Right atrium auricular region (tissue), 2 donors: ENCODE data around the gene LSM4. TPM values are rescaled to one million over a fixed set of nuclear protein-coding genes. Genes with fewer than 3 reads are reported as not detected.

Experiments
- DNase-seq: peaks from one replicate; pipeline ENCODE4 v3.0.0-alpha.2; 2019; ENCODE audit warnings: low spot score
- H3K27ac ChIP-seq, 2 donors: fragments of 200-600 bp; sonication (generic); 1 replicate in 1 of 2; 2 replicates in 1 of 2; pipeline ENCODE4 v1.5.1; 2016 to 2019
- H3K27me3 ChIP-seq, 2 donors: fragments of 200-600 bp; sonication (generic); one replicate each; pipeline versions ENCODE4 v1.5.1 to v1.6.0; 2017 to 2019
- H3K36me3 ChIP-seq: fragments of 200-600 bp; sonication (generic); one replicate; pipeline ENCODE4 v1.5.1; 2016
- H3K4me1 ChIP-seq, 2 donors: fragments of 200-600 bp; sonication (generic); one replicate each; pipeline versions ENCODE4 v1.5.1 to v1.6.0; 2017 to 2019
- H3K4me3 ChIP-seq, 2 donors: fragments of 200-600 bp; sonication (generic); 1 replicate in 1 of 2; 2 replicates in 1 of 2; pipeline ENCODE4 v1.5.1; 2017 to 2019; ENCODE audit warnings: mild to moderate bottlenecking in 1 of 2, moderate library complexity in 1 of 2
- H3K9me3 ChIP-seq, 2 donors: fragments of 200-600 bp; sonication (generic); one replicate each; pipeline ENCODE4 v1.5.1; 2019
- CTCF ChIP-seq, 2 donors: fragments of 200-600 bp; sonication (generic); IDR thresholded peaks; one replicate each; pipeline ENCODE4 v1.5.1; 2019; ENCODE audit warnings: antibody characterized with exemption in 2 of 2
- microRNA-seq, 2 donors: library from miRNA; unstranded; fragments of <30 nt; microRNA quantifications; one replicate each; pipeline ENCODE4, GENCODE V29; 2016 to 2017; ENCODE audit warnings: borderline number of aligned reads in 2 of 2, borderline replicate concordance in 1 of 2
- total RNA-seq, 2 donors: library from RNA; depleted of rRNA; stranded (reverse); fragments of >200 nt; gene quantifications; one replicate each; pipeline ENCODE4 v1.1.0, GENCODE V29; 2016

Gene LSM4
- total RNA-seq, 2 donors from 2014 or later = 68.5 to 97.3 TPM

- Histone ChIP-seq H3K27me3 (no peaks in the 10 kb centered on the region), H3K4me3 (no peak overlapping the region), H3K9me3 (no peaks in the 10 kb centered on the region), H3K27ac (no peak overlapping the region), H3K36me3 (no peaks in the 10 kb centered on the region), H3K4me1 (no peaks in the 10 kb centered on the region)
- DNase-seq = no peak
- no peak for TF ChIP-seq CTCF (IDR thresholded peaks at IDR 0.05)
Measured at GRCh38 chr19:18259893-18260292, 63.0 kb downstream of the LSM4 start.

- H3K27me3 ChIP-seq = no peaks in the 10 kb centered on the region
- H3K4me1 ChIP-seq = no peaks in the 10 kb centered on the region
- no peak for DNase-seq
- TF ChIP-seq CTCF (IDR thresholded peaks at IDR 0.05) = no peak
- no peaks in the 10 kb centered on the region for H3K36me3 ChIP-seq
- no peak overlapping the region for H3K27ac ChIP-seq
- no peaks in the 10 kb centered on the region for H3K9me3 ChIP-seq
- H3K4me3 ChIP-seq = no peak overlapping the region
Measured at GRCh38 chr19:18257503-18258470, 65.1 kb downstream of the LSM4 start.

Small RNAs within 50 kb of the gene (microRNA-seq; reads per million reads assigned to microRNA genes)
- 0.71 to 7.1 reads per million in 2 donors for gene MIR3188

Other genes starting within 250 kb of the LSM4 start
- under 1 TPM; 0.22 to 0.75 TPM for gene IL12RB1, start 236.1 kb downstream of the LSM4 start, total RNA-seq
- gene MAST3, start 225.3 kb downstream of the LSM4 start, total RNA-seq = 1 to 10 TPM; 5.8 to 7.5 TPM
- gene PIK3R2, start 169.9 kb downstream of the LSM4 start, total RNA-seq = 10 to 100 TPM; 18.7 to 19.0 TPM
- gene IFI30, start 149.3 kb downstream of the LSM4 start, total RNA-seq = 10 to 100 TPM in 1 of 2 donors, 1 to 10 TPM in 1; 8.1 to 43.2 TPM
- 10 to 100 TPM; 28.3 to 40.8 TPM for gene MPV17L2, start 129.9 kb downstream of the LSM4 start, total RNA-seq
- 10 to 100 TPM in 1 of 2 donors, 1 to 10 TPM in 1; 8.6 to 27.0 TPM for gene RAB3A, start 119.0 kb downstream of the LSM4 start, total RNA-seq
- 1 to 10 TPM in 1 of 2 donors, not detected in 1; 1.4 TPM for gene PDE4C, start 96.6 kb downstream of the LSM4 start, total RNA-seq
- gene IQCN, start 48.6 kb downstream of the LSM4 start, total RNA-seq = 1 to 10 TPM in 1 of 2 donors, under 1 TPM in 1; 0.52 to 1.5 TPM
- 100 to 1,000 TPM; 240 to 420 TPM for gene JUND, start 41.5 kb downstream of the LSM4 start, total RNA-seq
- 10 to 100 TPM; 16.4 to 20.6 TPM for gene PGPEP1, start 17.5 kb upstream of the LSM4 start, total RNA-seq
- gene GDF15, start 63.1 kb upstream of the LSM4 start, total RNA-seq = 1 to 10 TPM; 1.1 to 2.7 TPM
- gene LRRC25, start 74.5 kb upstream of the LSM4 start, total RNA-seq = 1 to 10 TPM; 2.6 to 6.8 TPM
- 10 to 100 TPM; 31.7 to 59.5 TPM for gene SSBP4, start 96.3 kb upstream of the LSM4 start, total RNA-seq
- gene ISYNA1, start 115.1 kb upstream of the LSM4 start, total RNA-seq = 10 to 100 TPM; 24.1 to 49.4 TPM
- gene ELL, start 199.0 kb upstream of the LSM4 start, total RNA-seq = 10 to 100 TPM; 12.4 to 17.5 TPM
- gene FKBP8, start 220.5 kb upstream of the LSM4 start, total RNA-seq = 100 to 1,000 TPM; 192 to 345 TPM
- 100 to 1,000 TPM in 1 of 2 donors, 10 to 100 TPM in 1; 60.7 to 114 TPM for gene KXD1, start 234.8 kb upstream of the LSM4 start, total RNA-seq
- 100 to 1,000 TPM; 272 to 543 TPM for gene UBA52, start 248.8 kb upstream of the LSM4 start, total RNA-seq